SK-N-SH (cell line): ENCODE measurements around the gene RAB7A. TPM values are rescaled to one million over a fixed set of nuclear protein-coding genes. Genes with fewer than 3 reads are reported as not detected.

Experiments used
- CTCF ChIA-PET: fragments of 300-600, 350-600 bp; formaldehyde crosslinking; extraction: SDS; loops from one replicate; lab custom pipeline; 2021; lab: Yijun Ruan, JAX
- POLR2A ChIA-PET: fragments of 350-600 bp; sonication (Branson Sonifier 250); formaldehyde crosslinking; extraction: SDS; loops from one replicate; lab custom pipeline; 2020; ENCODE audit warnings: antibody characterized with exemption, inconsistent platforms; lab: Yijun Ruan, JAX
- DNase-seq: peaks from one replicate; pipeline ENCODE4 v3.0.0; 2012
- H2AFZ ChIP-seq: fragments of 200-600 bp; sonication (generic); 2 replicates; pipeline ENCODE4 v1.8.1; 2016; ENCODE audit warnings: antibody characterized with exemption, mild to moderate bottlenecking, low read depth
- H3F3A ChIP-seq: fragments of 200-600 bp; sonication (generic); replicated peaks from 2 replicates; pipeline ENCODE3; 2016; ENCODE audit warnings: antibody characterized with exemption, mild to moderate bottlenecking; ENCODE audit not compliant: insufficient read depth
- H3K27ac ChIP-seq, 2 experiments: fragments of 200-500 bp in 1 of 2; fragments of 200-600 bp in 1 of 2; sonication (Bioruptor generic) in 1 of 2; sonication (generic), shearing (Covaris generic) in 1 of 2; 2 replicates each; pipeline versions ENCODE4 v1.5.1 to v1.6.1; 2014 to 2016; ENCODE audit warnings: low read depth in 2 of 2, inconsistent platforms in 1 of 2, low read length in 1 of 2, mild to moderate bottlenecking in 1 of 2, mixed read lengths in 1 of 2
- H3K27me3 ChIP-seq: fragments of 200-600 bp; sonication (generic), shearing (Covaris generic); 2 replicates; pipeline ENCODE4 v1.6.1; 2016; ENCODE audit warnings: mixed run types; ENCODE audit not compliant: insufficient read depth
- H3K36me3 ChIP-seq, 2 experiments: fragments of 200-500 bp in 1 of 2; fragments of 200-600 bp in 1 of 2; sonication (Bioruptor generic) in 1 of 2; sonication (generic) in 1 of 2; replicated peaks in 1 of 2; 2 replicates each; pipeline versions ENCODE3 to v1.5.1; 2014 to 2016; ENCODE audit warnings: low read length in 1 of 2, mild to moderate bottlenecking in 1 of 2; ENCODE audit not compliant: insufficient read depth in 2 of 2, control insufficient read depth in 1 of 2
- H3K4me1 ChIP-seq, 2 experiments: fragments of 200-500 bp in 1 of 2; fragments of 200-600 bp in 1 of 2; sonication (Bioruptor generic) in 1 of 2; sonication (generic), shearing (Covaris generic) in 1 of 2; 2 replicates each; pipeline versions ENCODE4 v1.5.1 to v1.6.1; 2014 to 2016; ENCODE audit warnings: low read depth in 1 of 2, low read length in 1 of 2, mixed run types in 1 of 2; ENCODE audit not compliant: insufficient read depth in 2 of 2, control insufficient read depth in 1 of 2
- H3K4me2 ChIP-seq: fragments of 200-600 bp; sonication (generic), shearing (Covaris generic); 2 replicates; pipeline ENCODE4 v1.6.1; 2017; ENCODE audit warnings: mixed run types
- H3K4me3 ChIP-seq, 2 experiments: fragments of 200-500 bp in 1 of 2; fragments of 200-600 bp in 1 of 2; sonication (Bioruptor generic) in 1 of 2; sonication (generic), shearing (Covaris generic) in 1 of 2; 2 replicates each; pipeline versions ENCODE4 v1.5.1 to v1.8.1; 2014 to 2016; ENCODE audit warnings: low read depth in 2 of 2, inconsistent platforms in 1 of 2, low read length in 1 of 2, mild to moderate bottlenecking in 1 of 2, mixed read lengths in 1 of 2, moderate library complexity in 1 of 2
- H3K79me2 ChIP-seq: fragments of 200-600 bp; sonication (generic); 2 replicates; pipeline ENCODE4 v1.8.1; 2017; ENCODE audit warnings: mild to moderate bottlenecking; ENCODE audit not compliant: insufficient read depth
- H3K9ac ChIP-seq: fragments of 200-600 bp; sonication (generic); 2 replicates; pipeline ENCODE4 v1.6.1; 2017; ENCODE audit warnings: mixed run types
- H3K9me2 ChIP-seq: fragments of 200-600 bp; sonication (generic); 2 replicates; pipeline ENCODE4 v1.6.1; 2017; ENCODE audit warnings: mixed run types
- H3K9me3 ChIP-seq: fragments of 200-600 bp; sonication (generic); 2 replicates; pipeline ENCODE4 v1.6.1; 2017; ENCODE audit warnings: mixed run types, mild to moderate bottlenecking, moderate library complexity
- H4K20me1 ChIP-seq: fragments of 200-600 bp; sonication (generic); 2 replicates; pipeline ENCODE4 v1.6.1; 2017; ENCODE audit warnings: mild to moderate bottlenecking, mixed run types; ENCODE audit not compliant: insufficient read depth
- GATA2 ChIP-seq: sonication (generic); formaldehyde crosslinking; IDR thresholded peaks from 2 replicates; pipeline ENCODE4 v1.5.0; 2020; ENCODE audit warnings: mild to moderate bottlenecking, missing genetic modification reagents
- MXI1 ChIP-seq: IDR thresholded peaks from 2 replicates; pipeline ENCODE4 v1.6.1; 2012; ENCODE audit warnings: mild to moderate bottlenecking, low read depth, low read length, improper control_type of control experiment
- RAD21 ChIP-seq: IDR thresholded peaks from 2 replicates; pipeline ENCODE4 v1.6.1; 2012; ENCODE audit warnings: mild to moderate bottlenecking, low read length
- RCOR1 ChIP-seq: fragments of 150-350 bp; IDR thresholded peaks from 2 replicates; pipeline ENCODE4 v1.6.1; 2017; ENCODE audit warnings: antibody characterized with exemption, low read length
- RFX5 ChIP-seq: IDR thresholded peaks from 2 replicates; pipeline ENCODE4 v1.6.1; 2012; ENCODE audit warnings: mild to moderate bottlenecking, improper control_type of control experiment, low read length
- SIN3A ChIP-seq: IDR thresholded peaks from 2 replicates; pipeline ENCODE4 v1.6.1; 2012; ENCODE audit warnings: low read depth, mild to moderate bottlenecking, low read length, moderate library complexity, borderline replicate concordance
- SMC3 ChIP-seq: IDR thresholded peaks from 2 replicates; pipeline ENCODE4 v1.6.1; 2012; ENCODE audit warnings: low read depth, low read length, improper control_type of control experiment
- TCF12 ChIP-seq: IDR thresholded peaks from 2 replicates; pipeline ENCODE4 v1.4.0; 2012
- YY1 ChIP-seq: IDR thresholded peaks from 2 replicates; pipeline ENCODE4 v1.4.0; 2012; ENCODE audit warnings: low read depth, mild to moderate bottlenecking
- WGBS: methylation state at CpG from one replicate; pipeline ENCODE4 v1.1.6; 2017; ENCODE audit warnings: low lambda C conversion rate; 5-methylcytosine and 5-hydroxymethylcytosine counted together
- polyA plus RNA-seq, 3 experiments: library from polyadenylated mRNA; depleted of rRNA; stranded (reverse); fragments of >200 nt; gene quantifications; 2 replicates each; pipeline ENCODE4 v1.2.3, GENCODE V29; 2012
- TF ChIP-seq, protein P1 (sequence below): IDR thresholded peaks from 2 replicates; pipeline ENCODE4 v1.4.0; 2012; ENCODE audit warnings: low read depth
- TF ChIP-seq, protein P2 (sequence below): IDR thresholded peaks from 2 replicates; pipeline ENCODE4 v1.6.1; 2012; ENCODE audit warnings: mild to moderate bottlenecking, low read depth, low read length, moderate library complexity
- TF ChIP-seq, protein P3 (sequence below): fragments of 150-350 bp; IDR thresholded peaks from 2 replicates; pipeline ENCODE4 v1.6.1; 2017; ENCODE audit warnings: antibody characterized with exemption, low read length, low read depth, borderline replicate concordance

The RAB7A gene
- polyA plus RNA-seq, 1 of the 3 experiments (the other 2 are of a cell fraction) = 271 TPM

DNA sequence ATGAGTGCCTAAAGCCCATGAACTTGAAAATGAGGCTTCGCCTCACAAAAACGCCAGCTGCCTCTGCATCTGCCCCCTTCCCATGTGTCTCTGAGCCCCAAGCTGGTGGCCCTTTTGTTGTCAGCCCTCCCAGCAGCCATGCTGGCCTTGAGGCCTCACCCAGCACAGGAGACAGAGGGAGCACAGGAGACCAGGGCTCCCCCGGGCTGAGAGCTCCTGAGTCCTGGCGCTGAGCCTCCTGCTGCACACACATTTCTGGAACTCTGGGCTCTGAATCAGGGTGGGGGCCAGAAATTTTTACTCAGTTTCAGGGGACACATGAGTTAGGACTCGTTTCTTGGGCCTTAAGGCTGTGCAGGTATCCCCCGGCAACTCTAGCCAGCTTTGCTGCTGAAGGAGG lies 97.0 kb downstream of the RAB7A start:
- POLR2A ChIA-PET = no interaction called here
- TF ChIP-seq, protein P1, sequence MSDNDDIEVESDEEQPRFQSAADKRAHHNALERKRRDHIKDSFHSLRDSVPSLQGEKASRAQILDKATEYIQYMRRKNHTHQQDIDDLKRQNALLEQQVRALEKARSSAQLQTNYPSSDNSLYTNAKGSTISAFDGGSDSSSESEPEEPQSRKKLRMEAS = no peak
- TF ChIP-seq TCF12 (no peak), MXI1 (no peak), GATA2 (no peak), RFX5 (no peak), RCOR1 (no peak), SIN3A (no peak), RAD21 (no peak)
- TF ChIP-seq, protein P2, sequence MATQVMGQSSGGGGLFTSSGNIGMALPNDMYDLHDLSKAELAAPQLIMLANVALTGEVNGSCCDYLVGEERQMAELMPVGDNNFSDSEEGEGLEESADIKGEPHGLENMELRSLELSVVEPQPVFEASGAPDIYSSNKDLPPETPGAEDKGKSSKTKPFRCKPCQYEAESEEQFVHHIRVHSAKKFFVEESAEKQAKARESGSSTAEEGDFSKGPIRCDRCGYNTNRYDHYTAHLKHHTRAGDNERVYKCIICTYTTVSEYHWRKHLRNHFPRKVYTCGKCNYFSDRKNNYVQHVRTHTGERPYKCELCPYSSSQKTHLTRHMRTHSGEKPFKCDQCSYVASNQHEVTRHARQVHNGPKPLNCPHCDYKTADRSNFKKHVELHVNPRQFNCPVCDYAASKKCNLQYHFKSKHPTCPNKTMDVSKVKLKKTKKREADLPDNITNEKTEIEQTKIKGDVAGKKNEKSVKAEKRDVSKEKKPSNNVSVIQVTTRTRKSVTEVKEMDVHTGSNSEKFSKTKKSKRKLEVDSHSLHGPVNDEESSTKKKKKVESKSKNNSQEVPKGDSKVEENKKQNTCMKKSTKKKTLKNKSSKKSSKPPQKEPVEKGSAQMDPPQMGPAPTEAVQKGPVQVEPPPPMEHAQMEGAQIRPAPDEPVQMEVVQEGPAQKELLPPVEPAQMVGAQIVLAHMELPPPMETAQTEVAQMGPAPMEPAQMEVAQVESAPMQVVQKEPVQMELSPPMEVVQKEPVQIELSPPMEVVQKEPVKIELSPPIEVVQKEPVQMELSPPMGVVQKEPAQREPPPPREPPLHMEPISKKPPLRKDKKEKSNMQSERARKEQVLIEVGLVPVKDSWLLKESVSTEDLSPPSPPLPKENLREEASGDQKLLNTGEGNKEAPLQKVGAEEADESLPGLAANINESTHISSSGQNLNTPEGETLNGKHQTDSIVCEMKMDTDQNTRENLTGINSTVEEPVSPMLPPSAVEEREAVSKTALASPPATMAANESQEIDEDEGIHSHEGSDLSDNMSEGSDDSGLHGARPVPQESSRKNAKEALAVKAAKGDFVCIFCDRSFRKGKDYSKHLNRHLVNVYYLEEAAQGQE = no peak
- TF ChIP-seq, all 33 proteins: peak for 0
- Histone ChIP-seq H3K27ac (no peak overlapping the region), H2AFZ (no peak overlapping the region), H3K9ac (no peak overlapping the region), H3K9me2 (no peaks in the 10 kb centered on the region), H3K36me3 (peaks cover 15% of the 10 kb centered on the region in 2 experiments), H3K9me3 (no peaks in the 10 kb centered on the region), H3K4me3 (no peak overlapping the region), H3K4me2 (no peak overlapping the region), H3K4me1 (no peaks in the 10 kb centered on the region), H3F3A (peaks cover 7% of the 10 kb centered on the region), H3K79me2 (no peaks in the 10 kb centered on the region), H3K27me3 (no peaks in the 10 kb centered on the region), H4K20me1 (no peaks in the 10 kb centered on the region)
- WGBS = 97% methylated on average over 2 of the region's 6 CpGs
- CTCF ChIA-PET = interaction anchor here (1.1 to 2.1 kb wide), 2 partner anchors 28 to 142 kb away, joined by 4 to 8 read pairs; no protein-coding TSS in a partner anchor
- DNase-seq = no peak

DNA sequence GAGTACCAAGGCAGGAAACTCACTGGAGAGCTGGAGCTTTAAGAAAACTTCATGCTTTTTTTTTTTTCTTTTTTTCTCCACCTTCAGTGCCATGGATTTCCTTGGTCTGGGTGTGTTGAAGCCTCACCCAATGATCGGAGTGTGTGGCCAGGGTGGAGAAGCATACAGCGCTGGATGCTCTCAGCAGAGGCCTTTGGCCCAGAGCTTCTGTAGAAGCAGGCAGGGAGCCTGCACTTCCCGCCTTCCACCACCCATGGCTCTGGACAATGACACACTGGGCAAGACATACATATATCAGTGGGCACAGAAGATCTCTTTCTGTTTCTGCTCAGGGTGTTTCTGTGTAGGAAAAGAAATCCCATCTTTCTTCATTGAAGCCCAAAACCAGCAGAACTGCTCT lies 97.6 kb downstream of the RAB7A start:
- ChIA-PET POLR2A (no interaction called here), CTCF (interaction anchor here (1.1 to 2.1 kb wide), 2 partner anchors 28 to 143 kb away, joined by 4 to 8 read pairs; no protein-coding TSS in a partner anchor)
- H3K36me3 ChIP-seq = peaks cover 11 to 12% of the 10 kb centered on the region in 2 experiments
- no peaks in the 10 kb centered on the region for H3K27me3 ChIP-seq
- DNase-seq = no peak
- no peak overlapping the region for H3K27ac ChIP-seq
- H3K4me2 ChIP-seq = no peak overlapping the region
- no peaks in the 10 kb centered on the region for H3K4me1 ChIP-seq
- TF ChIP-seq YY1 (no peak), SMC3 (no peak), RCOR1 (no peak)
- TF ChIP-seq, protein P2 = no peak
- TF ChIP-seq, protein P3, sequence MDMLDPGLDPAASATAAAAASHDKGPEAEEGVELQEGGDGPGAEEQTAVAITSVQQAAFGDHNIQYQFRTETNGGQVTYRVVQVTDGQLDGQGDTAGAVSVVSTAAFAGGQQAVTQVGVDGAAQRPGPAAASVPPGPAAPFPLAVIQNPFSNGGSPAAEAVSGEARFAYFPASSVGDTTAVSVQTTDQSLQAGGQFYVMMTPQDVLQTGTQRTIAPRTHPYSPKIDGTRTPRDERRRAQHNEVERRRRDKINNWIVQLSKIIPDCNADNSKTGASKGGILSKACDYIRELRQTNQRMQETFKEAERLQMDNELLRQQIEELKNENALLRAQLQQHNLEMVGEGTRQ = no peak
- peaks cover 7% of the 10 kb centered on the region for H3F3A ChIP-seq
- no peak overlapping the region for H3K4me3 ChIP-seq
- H3K9me2 ChIP-seq = no peaks in the 10 kb centered on the region
- H4K20me1 ChIP-seq = no peaks in the 10 kb centered on the region
- no peak overlapping the region for H2AFZ ChIP-seq
- no peaks in the 10 kb centered on the region for H3K9me3 ChIP-seq
- H3K79me2 ChIP-seq = no peaks in the 10 kb centered on the region
- WGBS = 83% methylated on average over 1 of the region's 3 CpGs
- no peak overlapping the region for H3K9ac ChIP-seq
